Activated naive CD8-positive, alpha-beta T cell treated with anti-CD3 and anti-CD28 coated beads for 36 hours (primary cell): ENCODE results near the gene FMR1. TPM values are rescaled to one million over a fixed set of nuclear protein-coding genes. Genes with fewer than 3 reads are reported as not detected.

Experiments used
- DNase-seq: peaks from one replicate; pipeline ENCODE4 v3.0.0; 2021
- H3K27ac Mint-ChIP-seq: one replicate; pipeline ENCODE4 v1.8.0; 2022; ENCODE audit warnings: mild to moderate bottlenecking, moderate library complexity, mixed read lengths
- H3K27me3 Mint-ChIP-seq: one replicate; pipeline ENCODE4 v1.8.0; 2022; ENCODE audit warnings: mild to moderate bottlenecking, mixed read lengths
- H3K36me3 Mint-ChIP-seq: one replicate; pipeline ENCODE4 v1.8.0; 2021; ENCODE audit warnings: mild to moderate bottlenecking, mixed read lengths
- H3K4me1 Mint-ChIP-seq: one replicate; pipeline ENCODE4 v1.8.0; 2021; ENCODE audit warnings: mixed read lengths
- H3K4me3 Mint-ChIP-seq: one replicate; pipeline ENCODE4 v1.8.0; 2022; ENCODE audit warnings: mild to moderate bottlenecking, moderate library complexity, mixed read lengths
- H3K9me3 Mint-ChIP-seq: one replicate; pipeline ENCODE4 v1.8.0; 2022; ENCODE audit warnings: mixed read lengths
- total RNA-seq, 2 experiments: library from RNA; stranded (reverse); gene quantifications; one replicate each; pipeline ENCODE4 v1.2.3, GENCODE V29; 2021

The FMR1 gene
- total RNA-seq, 2 experiments from 2014 or later: 36.5 to 37.2 TPM

GRCh38 chrX:147950352-147950751, 38.6 kb downstream of the FMR1 start:
- no peak overlapping the region for H3K27ac Mint-ChIP-seq
- H3K36me3 Mint-ChIP-seq: peaks cover 4% of the 10 kb centered on the region
- no peak overlapping the region for H3K4me3 Mint-ChIP-seq
- H3K4me1 Mint-ChIP-seq: no peaks in the 10 kb centered on the region
- no peaks in the 10 kb centered on the region for H3K27me3 Mint-ChIP-seq
- no peaks in the 10 kb centered on the region for H3K9me3 Mint-ChIP-seq
- no peak for DNase-seq

- Mint-ChIP-seq H3K27me3 (no peaks in the 10 kb centered on the region), H3K4me1 (no peaks in the 10 kb centered on the region), H3K4me3 (no peak overlapping the region), H3K27ac (no peak overlapping the region), H3K36me3 (no peaks in the 10 kb centered on the region), H3K9me3 (no peaks in the 10 kb centered on the region)
- no peak for DNase-seq
These were observed 42.3 kb downstream of the FMR1 start for GRCh38 chrX:147953976-147954375.

- Mint-ChIP-seq H3K9me3 (no peaks in the 10 kb centered on the region), H3K36me3 (peaks cover 1% of the 10 kb centered on the region), H3K4me1 (no peaks in the 10 kb centered on the region), H3K4me3 (no peak overlapping the region), H3K27ac (no peak overlapping the region), H3K27me3 (no peaks in the 10 kb centered on the region)
- no peak for DNase-seq
These were observed 45.6 kb downstream of the FMR1 start for GRCh38 chrX:147957291-147957690.

- no peaks in the 10 kb centered on the region for H3K4me1 Mint-ChIP-seq
- no peak overlapping the region for H3K4me3 Mint-ChIP-seq
- no peak overlapping the region for H3K27ac Mint-ChIP-seq
- peaks cover 1% of the 10 kb centered on the region for H3K36me3 Mint-ChIP-seq
- no peaks in the 10 kb centered on the region for H3K9me3 Mint-ChIP-seq
- H3K27me3 Mint-ChIP-seq: no peaks in the 10 kb centered on the region
- no peak for DNase-seq
These were observed 46.6 kb downstream of the FMR1 start for GRCh38 chrX:147958291-147958690.

GRCh38 chrX:147960722-147961121, 49.0 kb downstream of the FMR1 start:
- no peak for DNase-seq
- H3K4me1 Mint-ChIP-seq: no peaks in the 10 kb centered on the region
- peaks cover 1% of the 10 kb centered on the region for H3K36me3 Mint-ChIP-seq
- H3K4me3 Mint-ChIP-seq: no peak overlapping the region
- H3K27ac Mint-ChIP-seq: no peak overlapping the region
- no peaks in the 10 kb centered on the region for H3K9me3 Mint-ChIP-seq
- H3K27me3 Mint-ChIP-seq: no peaks in the 10 kb centered on the region

GRCh38 chrX:147962476-147962875, 50.8 kb downstream of the FMR1 start:
- Mint-ChIP-seq H3K4me3 (no peak overlapping the region), H3K4me1 (no peaks in the 10 kb centered on the region), H3K27me3 (no peaks in the 10 kb centered on the region), H3K36me3 (peaks cover 1% of the 10 kb centered on the region), H3K27ac (no peak overlapping the region), H3K9me3 (no peaks in the 10 kb centered on the region)
- no peak for DNase-seq

- no peaks in the 10 kb centered on the region for H3K36me3 Mint-ChIP-seq
- H3K4me1 Mint-ChIP-seq: no peaks in the 10 kb centered on the region
- no peak for DNase-seq
- H3K4me3 Mint-ChIP-seq: no peak overlapping the region
- no peak overlapping the region for H3K27ac Mint-ChIP-seq
- no peaks in the 10 kb centered on the region for H3K27me3 Mint-ChIP-seq
- no peaks in the 10 kb centered on the region for H3K9me3 Mint-ChIP-seq
These were observed 67.2 kb downstream of the FMR1 start for GRCh38 chrX:147978931-147979330.

- no peaks in the 10 kb centered on the region for H3K27me3 Mint-ChIP-seq
- peaks cover 2% of the 10 kb centered on the region for H3K9me3 Mint-ChIP-seq
- no peak within 1 kb of the TSS for H3K27ac Mint-ChIP-seq
- no peak for DNase-seq
- H3K4me3 Mint-ChIP-seq: no peak within 1 kb of the TSS
- H3K36me3 Mint-ChIP-seq: no peaks in the 10 kb centered on the region
- H3K4me1 Mint-ChIP-seq: no peaks in the 10 kb centered on the region
These were observed 69.5 kb downstream of the FMR1 start, which contains the start of gene FMR1NB for GRCh38 chrX:147981038-147981752. FMR1NB (plus strand) TSS chrX:147981337; CDS start chrX:147981403, 66 bp downstream.

Other genes starting within 250 kb of the FMR1 start
- gene FMR1NB, start 69.4 kb downstream of the FMR1 start, total RNA-seq: not detected